RPMI7951 (cell line): ENCODE measurements around the gene NKD2. TPM values are rescaled to one million over a fixed set of nuclear protein-coding genes. Genes with fewer than 3 reads are reported as not detected.
"Not testable (repeated sequence)": the region's sequence is repeated elsewhere in the genome, so short reads cannot be mapped to it uniquely, and the experiment has no call there.

ENCODE experiments used
- DNase-seq: peaks from one replicate; pipeline ENCODE4 v3.0.0-alpha.2; 2012; ENCODE audit warnings: low read depth
- total RNA-seq: library from RNA; depleted of rRNA; stranded (reverse); fragments of >200 nt; shearing (Covaris generic); gene quantifications from 2 replicates; pipeline ENCODE4 v1.2.3, GENCODE V29; 2014

NKD2 gene
- total RNA-seq, 1 experiment from 2014 or later = 24.6 TPM

DNA sequence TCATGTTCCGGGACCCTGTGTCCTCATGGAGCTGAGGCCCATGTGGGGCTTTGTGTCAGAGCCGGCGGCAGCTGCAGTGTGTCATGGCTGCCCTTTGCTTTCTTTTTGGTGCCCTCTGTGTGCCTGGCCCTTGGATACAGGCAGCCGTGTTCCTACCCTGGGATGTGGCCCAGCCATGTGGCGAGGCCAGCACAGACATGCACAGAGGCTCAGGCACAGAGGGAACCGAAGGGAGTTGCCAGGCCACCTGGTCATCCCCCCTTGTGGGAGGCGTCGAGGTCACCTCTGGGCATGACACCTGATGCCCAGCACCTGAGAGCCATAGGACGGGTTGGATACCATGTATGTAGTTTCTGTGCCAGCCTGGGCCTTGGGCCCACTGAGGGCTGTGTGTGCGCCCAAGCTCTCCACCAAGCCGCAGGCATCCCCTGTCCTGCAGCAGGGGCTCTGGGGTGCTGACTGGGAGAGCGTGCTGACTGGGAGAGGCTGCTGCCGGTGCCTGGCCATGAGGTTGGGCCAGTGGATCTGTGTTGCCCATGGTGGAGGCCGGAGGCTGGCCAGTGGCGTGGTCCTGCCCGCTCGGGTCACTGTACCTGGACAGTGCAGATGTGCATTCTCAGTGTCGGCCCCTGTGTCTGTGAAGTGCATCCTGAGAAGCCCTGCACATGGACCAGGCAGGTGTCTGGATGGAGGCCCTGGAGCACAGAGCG lies 4.8 kb downstream of the NKD2 start:
- DNase-seq = peak; percentile 51

GRCh38 chr5:1013948-1014301 lies 5.3 kb downstream of the NKD2 start:
- DNase-seq = no peak

GRCh38 chr5:1014346-1014745 lies 5.7 kb downstream of the NKD2 start:
- DNase-seq = no peak

DNA sequence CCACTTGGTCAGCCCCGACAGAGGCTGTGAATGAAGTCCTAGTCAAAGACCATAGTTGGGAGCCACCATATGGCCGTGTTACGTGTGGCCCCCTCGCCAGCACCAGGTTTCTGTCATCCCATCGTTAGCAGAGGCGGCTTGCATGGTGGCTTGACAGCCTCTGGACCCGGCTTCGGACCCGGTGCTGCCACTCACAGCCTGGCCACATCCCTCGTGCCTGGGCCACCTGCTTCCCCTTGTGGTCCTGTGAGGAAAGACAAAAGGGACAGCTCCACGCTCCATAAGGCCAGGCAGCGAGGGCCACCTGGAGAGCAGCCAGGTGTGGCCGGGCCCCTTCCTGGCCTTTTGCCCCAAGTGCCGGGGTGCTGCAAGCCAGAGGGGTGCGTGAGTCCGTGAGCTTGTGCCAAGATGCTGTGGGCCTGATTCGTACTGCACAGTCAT lies 6.2 kb downstream of the NKD2 start:
- DNase-seq = no peak

DNA sequence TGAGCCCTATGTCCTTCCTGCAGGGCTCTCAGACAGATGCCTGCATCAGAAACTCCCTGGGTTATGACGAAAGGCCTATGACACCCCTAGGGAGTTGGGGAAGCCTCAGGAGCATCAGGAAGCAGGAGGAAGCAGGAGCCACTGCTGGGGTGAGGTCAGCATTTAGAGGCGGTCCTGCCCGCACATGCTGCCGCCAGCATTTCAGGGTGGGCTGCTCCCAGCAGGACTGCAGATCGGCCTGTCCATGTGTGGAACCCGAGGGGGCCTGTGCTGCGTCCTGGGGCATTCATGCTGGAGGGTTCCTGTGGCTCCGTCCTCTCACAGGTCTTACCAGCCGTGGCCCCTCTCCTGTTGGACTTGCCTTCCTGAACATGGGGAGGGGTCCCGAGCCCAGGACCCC lies 6.9 kb downstream of the NKD2 start:
- DNase-seq = no peak

GRCh38 chr5:1016036-1016435 lies 7.4 kb downstream of the NKD2 start:
- DNase-seq = no peak

GRCh38 chr5:1016476-1016875 lies 7.9 kb downstream of the NKD2 start:
- no peak for DNase-seq

GRCh38 chr5:1017056-1017455 lies 8.5 kb downstream of the NKD2 start:
- no peak for DNase-seq

- DNase-seq = no peak
Observed at GRCh38 chr5:1017691-1018455, 9.3 kb downstream of the NKD2 start.

DNA sequence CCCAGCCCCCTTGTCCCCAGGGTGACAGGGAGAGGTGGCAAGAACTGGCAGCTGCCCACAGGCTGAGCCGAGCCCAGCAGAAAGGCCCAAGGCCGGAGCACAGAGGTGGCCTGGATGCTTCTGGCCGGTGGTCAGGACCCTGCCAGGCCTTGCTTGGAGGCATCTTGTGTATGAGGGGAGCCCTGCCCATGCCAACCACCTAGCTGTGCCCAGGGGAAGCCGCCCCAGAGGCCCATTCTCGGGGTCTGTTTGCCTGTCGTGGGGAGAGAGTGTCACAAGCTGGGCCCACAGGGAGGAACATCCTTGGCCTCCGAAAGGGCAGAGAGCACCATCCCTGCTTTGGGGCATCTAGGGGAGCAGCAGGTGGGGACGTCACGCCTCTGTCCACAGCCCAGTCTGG lies 10.0 kb downstream of the NKD2 start:
- DNase-seq = no peak

GRCh38 chr5:1019001-1019905 lies 10.7 kb downstream of the NKD2 start:
- no peak for DNase-seq

DNA sequence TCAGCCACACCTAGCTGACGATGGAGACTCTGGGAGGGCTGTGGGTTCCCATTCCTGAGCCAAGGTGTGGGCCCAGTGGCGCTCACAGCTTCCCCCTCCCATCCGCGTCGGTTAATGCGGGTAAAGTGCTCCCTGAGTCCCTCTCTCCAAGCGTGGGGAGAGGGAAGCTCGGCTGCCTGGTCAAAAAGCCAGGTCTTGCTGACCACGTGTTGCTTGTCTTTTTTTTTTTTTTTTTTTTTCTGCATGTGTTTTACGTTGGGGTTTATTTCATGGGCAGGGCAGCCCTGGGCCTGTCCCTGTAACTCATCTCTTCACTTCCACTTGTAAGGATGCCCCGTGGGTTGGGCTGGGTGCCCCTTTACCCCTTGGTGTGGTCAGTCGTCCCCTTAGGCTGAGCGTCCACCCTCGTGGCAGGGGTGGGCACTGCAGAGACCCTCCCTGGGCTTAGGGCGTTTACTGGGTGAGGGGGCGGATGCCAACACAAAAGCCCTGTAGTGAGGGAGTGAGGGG lies 11.9 kb downstream of the NKD2 start:
- DNase-seq = no peak

DNA sequence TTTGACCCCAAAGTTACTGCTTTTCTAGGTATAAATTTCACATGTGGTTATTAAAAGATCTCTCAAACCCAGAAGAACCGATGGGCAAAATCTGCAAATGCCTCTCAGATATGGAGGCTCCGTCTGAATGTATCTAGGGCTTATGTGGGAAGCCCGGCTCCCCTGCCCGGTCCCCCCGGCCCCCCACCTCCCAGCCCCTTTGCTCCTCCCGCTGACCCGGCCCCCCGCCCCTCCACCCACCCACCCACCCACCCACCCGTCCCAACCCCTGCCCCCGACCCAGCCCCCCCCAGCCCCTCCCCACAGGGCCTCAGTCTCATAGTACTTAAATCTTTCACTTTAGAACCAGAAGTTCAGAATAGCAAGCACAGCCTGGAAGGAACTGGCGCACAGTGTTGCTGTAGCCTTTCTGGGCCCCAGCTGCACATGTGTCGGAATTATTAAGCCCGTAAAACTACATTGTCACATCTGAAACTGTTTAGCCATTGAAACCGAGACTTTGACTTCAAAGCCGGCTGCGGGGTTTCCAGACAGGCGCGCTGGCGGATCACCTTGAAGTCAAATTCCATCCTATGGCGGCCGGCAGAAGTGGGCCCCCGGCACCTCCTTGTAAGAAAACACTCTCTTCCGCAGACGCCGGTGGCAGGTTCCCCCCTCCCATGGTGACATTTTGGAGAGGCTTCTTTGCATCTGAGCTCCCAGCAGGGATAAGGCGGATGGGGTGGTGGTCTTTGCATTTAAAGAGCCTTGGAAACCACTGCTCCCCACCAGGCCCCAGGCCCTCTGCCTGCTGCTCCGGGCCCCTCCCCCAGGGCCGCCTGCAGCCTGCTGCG lies 12.8 kb downstream of the NKD2 start:
- DNase-seq = no peak

DNA sequence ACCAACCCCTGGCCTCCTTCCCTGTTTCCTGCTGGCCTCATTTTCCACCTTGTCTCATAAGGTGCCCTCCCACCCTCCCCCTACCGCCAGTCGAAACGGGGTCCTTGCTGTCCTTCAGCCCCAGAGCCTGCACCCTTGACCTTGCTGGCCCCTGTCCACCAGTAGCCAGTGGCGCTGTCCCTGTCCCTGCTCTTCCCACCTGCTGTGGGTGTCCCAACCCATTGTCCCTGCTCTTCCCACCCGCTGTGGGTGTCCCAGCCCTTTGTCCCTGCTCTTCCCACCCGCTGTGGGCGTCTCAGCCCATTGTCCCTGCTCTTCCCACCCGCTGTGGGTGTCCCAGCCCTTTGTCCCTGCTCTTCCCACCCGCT lies 13.4 kb downstream of the NKD2 start:
- DNase-seq = not testable (repeated sequence)

- DNase-seq = no peak
Observed at GRCh38 chr5:1026700-1027621, 18.4 kb downstream of the NKD2 start.

DNA sequence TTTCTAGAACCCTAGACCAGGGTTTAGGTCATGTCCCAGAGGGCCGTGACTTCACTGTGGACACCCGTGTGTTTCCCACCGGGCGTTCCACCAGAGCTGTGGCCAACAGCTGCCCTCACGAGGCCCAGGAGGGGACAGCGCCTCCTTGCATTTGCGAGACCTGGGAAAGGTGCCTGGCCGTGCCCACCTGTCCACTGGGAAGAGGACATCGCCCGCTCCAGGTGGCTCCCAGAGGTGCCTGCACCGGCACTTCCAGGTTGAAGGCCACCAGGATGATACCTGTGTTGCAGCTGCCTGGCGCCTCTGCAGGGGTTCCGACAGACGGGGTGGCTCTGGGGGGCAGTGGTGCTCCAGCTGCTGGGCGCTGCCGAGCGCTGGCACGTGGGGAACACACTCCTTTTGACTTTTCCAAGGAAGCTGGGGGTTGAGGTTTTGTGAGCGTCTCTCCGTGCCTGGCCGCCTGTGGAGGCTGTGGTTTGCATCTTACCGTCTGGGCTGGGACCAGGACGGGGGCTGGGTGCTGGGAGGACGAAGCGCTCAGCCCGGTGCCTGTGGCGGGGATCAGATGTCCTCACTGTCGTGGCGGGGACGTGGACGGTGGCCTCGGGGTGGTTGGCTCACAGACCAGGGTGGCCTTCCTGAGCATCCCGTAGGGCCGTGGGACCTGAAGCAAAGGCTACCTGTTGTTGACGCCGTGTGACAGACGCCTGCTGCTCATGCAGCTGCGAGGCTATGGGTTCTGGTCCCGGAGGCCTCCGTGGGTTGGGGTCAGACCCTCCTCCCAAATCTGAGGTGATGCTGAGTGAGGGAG lies 19.2 kb downstream of the NKD2 start:
- no peak for DNase-seq

GRCh38 chr5:1028481-1029281 lies 20.1 kb downstream of the NKD2 start:
- DNase-seq = no peak

- DNase-seq = no peak
Observed at GRCh38 chr5:1029282-1029944, 20.8 kb downstream of the NKD2 start.
